Liver (tissue), 9 donors: Measurements from ENCODE around the gene MIGA1. TPM values are rescaled to one million over a fixed set of nuclear protein-coding genes. Genes with fewer than 3 reads are reported as not detected.

ENCODE experiments used
- DNase-seq: peaks from one replicate; pipeline ENCODE4 v3.0.0-alpha.2; 2017; ENCODE audit warnings: low spot score
- H3K27ac ChIP-seq, 2 donors: one replicate each; pipeline ENCODE4 v1.7.0; 2013; ENCODE audit warnings: inconsistent platforms in 2 of 2, low read length in 2 of 2, control low read depth in 1 of 2, low read depth in 1 of 2, mild to moderate bottlenecking in 1 of 2
- H3K27me3 ChIP-seq, 4 donors: one replicate each; pipeline versions ENCODE4 v1.6.1 to v1.7.0; 2013; ENCODE audit warnings: low read length in 3 of 4, inconsistent platforms in 1 of 4, mild to moderate bottlenecking in 1 of 4, moderate library complexity in 1 of 4; ENCODE audit not compliant: control insufficient read depth in 4 of 4, insufficient read depth in 4 of 4
- H3K36me3 ChIP-seq, 4 donors: one replicate each; pipeline versions ENCODE4 v1.6.1 to v1.7.0; 2013; ENCODE audit warnings: low read length in 3 of 4, mild to moderate bottlenecking in 3 of 4, low read depth in 1 of 4, moderate library complexity in 1 of 4; ENCODE audit not compliant: control insufficient read depth in 4 of 4, insufficient read depth in 3 of 4
- H3K4me1 ChIP-seq, 4 donors: one replicate each; pipeline versions ENCODE4 v1.6.1 to v1.7.0; 2013; ENCODE audit warnings: low read length in 3 of 4, mild to moderate bottlenecking in 3 of 4, moderate library complexity in 1 of 4; ENCODE audit not compliant: control insufficient read depth in 4 of 4, insufficient read depth in 4 of 4
- H3K4me3 ChIP-seq, 3 donors: one replicate each; pipeline versions ENCODE4 v1.6.1 to v1.7.0; 2013; ENCODE audit warnings: low read length in 3 of 3, control low read depth in 1 of 3, low read depth in 1 of 3, mild to moderate bottlenecking in 1 of 3
- H3K9ac ChIP-seq, 2 donors: one replicate each; pipeline ENCODE4 v1.7.0; 2013; ENCODE audit warnings: low read length in 2 of 2, mild to moderate bottlenecking in 2 of 2, moderate library complexity in 2 of 2, control low read depth in 1 of 2, low read depth in 1 of 2
- H3K9me3 ChIP-seq, 4 donors: one replicate each; pipeline versions ENCODE4 v1.6.1 to v1.7.0; 2013; ENCODE audit warnings: low read length in 3 of 4; ENCODE audit not compliant: control insufficient read depth in 4 of 4
- CTCF ChIP-seq: fragments of 150-350 bp; IDR thresholded peaks from 2 replicates; pipeline ENCODE4 v1.5.1; 2017; ENCODE audit warnings: improper control_type of control experiment, low read depth, low read length; ENCODE audit not compliant: missing input control
- EGR1 ChIP-seq, 2 donors: IDR thresholded peaks; 2 replicates each; pipeline ENCODE4 v1.6.1; 2016 to 2018; ENCODE audit warnings: antibody characterized with exemption in 2 of 2, low read depth in 2 of 2
- FOXA1 ChIP-seq: IDR thresholded peaks from 2 replicates; pipeline ENCODE4 v1.6.1; 2016; ENCODE audit warnings: antibody characterized with exemption
- FOXA2 ChIP-seq: IDR thresholded peaks from 2 replicates; pipeline ENCODE4 v1.6.1; 2016; ENCODE audit warnings: antibody characterized with exemption
- GABPA ChIP-seq, 2 donors: IDR thresholded peaks in 1 of 2; conservative IDR thresholded peaks in 1 of 2; 2 replicates each; pipeline ENCODE4 v1.6.1; 2016; ENCODE audit warnings: antibody characterized with exemption in 2 of 2, mild to moderate bottlenecking in 1 of 2, moderate library complexity in 1 of 2
- HNF4A ChIP-seq, 2 donors: conservative IDR thresholded peaks; 2 replicates each; pipeline ENCODE4 v1.6.1; 2016; ENCODE audit warnings: antibody characterized with exemption in 2 of 2, mild to moderate bottlenecking in 2 of 2
- HNF4G ChIP-seq: IDR thresholded peaks from 2 replicates; pipeline ENCODE4 v1.6.1; 2016; ENCODE audit warnings: antibody characterized with exemption
- JUND ChIP-seq, 2 donors: IDR thresholded peaks; 2 replicates each; pipeline ENCODE4 v1.6.1; 2016; ENCODE audit warnings: antibody characterized with exemption in 2 of 2
- NR2F2 ChIP-seq: IDR thresholded peaks from 2 replicates; pipeline ENCODE4 v1.6.1; 2016; ENCODE audit warnings: antibody characterized with exemption
- RAD21 ChIP-seq, 2 donors: IDR thresholded peaks; 2 replicates each; pipeline ENCODE4 v1.6.1; 2016; ENCODE audit warnings: antibody characterized with exemption in 2 of 2, mild to moderate bottlenecking in 2 of 2
- RXRA ChIP-seq, 2 donors: IDR thresholded peaks; 2 replicates each; pipeline ENCODE4 v1.6.1; 2017 to 2018; ENCODE audit warnings: antibody characterized with exemption in 2 of 2, mild to moderate bottlenecking in 1 of 2
- SP1 ChIP-seq: IDR thresholded peaks from 2 replicates; pipeline ENCODE4 v1.6.1; 2018; ENCODE audit warnings: antibody characterized with exemption, mild to moderate bottlenecking
- TAF1 ChIP-seq: conservative IDR thresholded peaks from 2 replicates; pipeline ENCODE4 v1.6.1; 2016; ENCODE audit warnings: antibody characterized with exemption, mild to moderate bottlenecking
- YY1 ChIP-seq: IDR thresholded peaks from 2 replicates; pipeline ENCODE4 v1.6.1; 2016; ENCODE audit warnings: antibody characterized with exemption, mild to moderate bottlenecking
- ZBTB33 ChIP-seq: IDR thresholded peaks from 2 replicates; pipeline ENCODE4 v1.6.1; 2016; ENCODE audit warnings: antibody characterized with exemption
- WGBS: extraction: QIAGEN DNeasy Blood & Tissue Kit; methylation state at CpG from one replicate; pipeline ENCODE4 v1.1.7; 2013; 5-methylcytosine and 5-hydroxymethylcytosine counted together
- polyA plus RNA-seq, 2 donors: library from polyadenylated mRNA; stranded (reverse) in 1 of 2; unstranded in 1 of 2; fragments of 200-250 nt in 1 of 2; fragments of >200 nt in 1 of 2; fragmentation: Nextera tagmentation in 1 of 2; extraction: Ambion mirVana in 1 of 2; gene quantifications; one replicate each; pipeline versions ENCODE4 v1.2.1 to v1.2.3, GENCODE V29; 2013 to 2015
- total RNA-seq, 2 donors: library from RNA; depleted of rRNA; stranded (reverse); fragments of >200 nt; gene quantifications; one replicate each; pipeline ENCODE4 v1.2.3, GENCODE V29; 2014
- TF ChIP-seq, protein P1 (sequence below): IDR thresholded peaks from 2 replicates; pipeline ENCODE4 v1.6.1; 2016; ENCODE audit warnings: antibody characterized with exemption
- TF ChIP-seq, protein P2 (sequence below): IDR thresholded peaks from 2 replicates; pipeline ENCODE4 v1.6.1; 2016; ENCODE audit warnings: antibody characterized with exemption
- donor health status: healthy.
- donor health status: healthy.
- donor health status: healthy.
- donor health status: healthy.
- donor health status: healthy.

Gene MIGA1
- total and polyA plus RNA-seq, 4 donors, result 3.5 to 8.0 (median 6.2) TPM

DNA sequence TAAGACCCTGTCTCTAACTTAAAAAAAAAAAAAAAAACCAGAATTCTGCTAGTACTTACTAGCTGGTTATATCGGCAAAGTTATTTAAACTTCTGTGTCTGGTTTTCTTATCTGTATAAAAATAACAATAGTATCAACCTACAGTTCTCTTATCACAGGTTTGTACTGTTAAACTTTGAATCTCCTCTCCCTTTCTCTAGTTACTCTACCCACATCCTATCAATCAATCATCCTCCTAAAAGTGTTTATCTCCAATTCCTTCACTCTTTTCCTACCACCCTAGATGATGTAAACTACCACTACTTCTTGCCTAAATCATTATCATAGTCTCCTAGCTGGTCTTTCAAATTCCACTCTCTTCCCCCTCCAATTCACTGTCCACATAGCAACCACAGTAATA, 47.4 kb upstream of the MIGA1 start:
- no peak for DNase-seq
- H3K36me3 ChIP-seq, result peaks cover 5 to 16% (median 13%) of the 10 kb centered on the region in 4 donors
- no peak overlapping the region for H3K4me3 ChIP-seq
- no peak overlapping the region for H3K9ac ChIP-seq
- no peak overlapping the region for H3K27ac ChIP-seq
- no peaks in the 10 kb centered on the region for H3K4me1 ChIP-seq
- no peaks in the 10 kb centered on the region for H3K27me3 ChIP-seq
- TF ChIP-seq TAF1 (no peak), ZBTB33 (no peak), HNF4G (no peak), GABPA (IDR thresholded peaks at IDR 0.05 in 1 of 2, conservative IDR thresholded peaks at IDR 0.05 in 1 of 2) (no peak), NR2F2 (no peak), JUND (IDR thresholded peaks at IDR 0.05) (no peak), SP1 (no peak), CTCF (no peak), HNF4A (conservative IDR thresholded peaks at IDR 0.05) (no peak), EGR1 (IDR thresholded peaks at IDR 0.05; ENCODE audit: low read depth in 2 of 2) (no peak), YY1 (no peak), RXRA (IDR thresholded peaks at IDR 0.05) (no peak), RAD21 (IDR thresholded peaks at IDR 0.05) (no peak), FOXA1 (no peak)
- TF ChIP-seq, protein P1, sequence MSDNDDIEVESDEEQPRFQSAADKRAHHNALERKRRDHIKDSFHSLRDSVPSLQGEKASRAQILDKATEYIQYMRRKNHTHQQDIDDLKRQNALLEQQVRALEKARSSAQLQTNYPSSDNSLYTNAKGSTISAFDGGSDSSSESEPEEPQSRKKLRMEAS, result no peak
- no peaks in the 10 kb centered on the region for H3K9me3 ChIP-seq
- 84% methylated on average over 1 of the region's 1 CpG for WGBS

GRCh38 chr1:77739235-77739634, 40.2 kb upstream of the MIGA1 start:
- no peak overlapping the region for H3K9ac ChIP-seq
- no peaks in the 10 kb centered on the region for H3K9me3 ChIP-seq
- peaks cover 0 to 3% (median 0%) of the 10 kb centered on the region in 4 donors for H3K4me1 ChIP-seq
- H3K27ac ChIP-seq, result no peak overlapping the region
- H3K27me3 ChIP-seq, result no peaks in the 10 kb centered on the region
- TF ChIP-seq, protein P2, sequence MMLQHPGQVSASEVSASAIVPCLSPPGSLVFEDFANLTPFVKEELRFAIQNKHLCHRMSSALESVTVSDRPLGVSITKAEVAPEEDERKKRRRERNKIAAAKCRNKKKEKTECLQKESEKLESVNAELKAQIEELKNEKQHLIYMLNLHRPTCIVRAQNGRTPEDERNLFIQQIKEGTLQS, result no peak
- TF ChIP-seq TAF1 (no peak), JUND (IDR thresholded peaks at IDR 0.05) (no peak), EGR1 (IDR thresholded peaks at IDR 0.05; ENCODE audit: low read depth in 2 of 2) (no peak), HNF4G (no peak), FOXA2 (no peak), RXRA (IDR thresholded peaks at IDR 0.05) (no peak), CTCF (no peak), YY1 (no peak), ZBTB33 (no peak)
- TF ChIP-seq, protein P1, result no peak
- no peak for DNase-seq
- peaks cover 0 to 10% (median 7%) of the 10 kb centered on the region in 4 donors for H3K36me3 ChIP-seq
- 96% methylated on average over 1 of the region's 1 CpG for WGBS
- no peak overlapping the region for H3K4me3 ChIP-seq
